IMR-90 (cell line): ENCODE measurements around the gene PRKAG1. TPM values are rescaled to one million over a fixed set of nuclear protein-coding genes. Genes with fewer than 3 reads are reported as not detected.

ENCODE experiments used
- ATAC-seq: fragments of 200-7000 bp; cut with Tn5 transposase; 2 replicates; pipeline ENCODE4 v1.9.1; 2020; ENCODE audit warnings: low read depth, mild to moderate bottlenecking, moderate library complexity
- BruUV-seq: library from RNA; stranded (reverse); fragments of 400-500 nt; replicated peaks from 2 replicates; lab custom pipeline; 2021; lab: Mats Ljungman, UMichigan
- CTCF ChIA-PET: fragments of 300-600 bp; formaldehyde crosslinking; extraction: SDS; loops from one replicate; lab custom pipeline; 2021; ENCODE audit warnings: antibody characterized with exemption; lab: Yijun Ruan, JAX
- POLR2A ChIA-PET: fragments of 300-600 bp; sonication (Branson Sonifier 250); formaldehyde crosslinking; loops from one replicate; lab custom pipeline; 2022; ENCODE audit warnings: antibody characterized with exemption; ENCODE audit not compliant: unreplicated experiment; lab: Charles Lee
- DNase-seq: peaks from one replicate; pipeline ENCODE4 v3.0.0; 2013
- H2AFZ ChIP-seq: replicated peaks from 2 replicates; pipeline ENCODE3; 2013; ENCODE audit warnings: low read length, mild to moderate bottlenecking; ENCODE audit not compliant: poor library complexity
- H2AK5ac ChIP-seq: 2 replicates; pipeline ENCODE4 v1.6.1; 2013; ENCODE audit warnings: low read depth, low read length, inconsistent platforms
- H2AK9ac ChIP-seq: replicated peaks from 2 replicates; pipeline ENCODE3; 2013; ENCODE audit warnings: mild to moderate bottlenecking, low read depth, low read length, moderate library complexity; ENCODE audit not compliant: poor library complexity
- H2BK120ac ChIP-seq: 2 replicates; pipeline ENCODE4 v1.6.1; 2013; ENCODE audit warnings: low read depth, low read length, inconsistent platforms
- H2BK15ac ChIP-seq: 3 replicates; pipeline ENCODE4 v1.6.1; 2013; ENCODE audit warnings: low read depth, low read length, inconsistent platforms
- H2BK20ac ChIP-seq: 2 replicates; pipeline ENCODE4 v1.6.1; 2013; ENCODE audit warnings: low read depth, mild to moderate bottlenecking, inconsistent platforms, low read length, moderate library complexity
- H2BK5ac ChIP-seq: 2 replicates; pipeline ENCODE4 v1.6.1; 2013; ENCODE audit warnings: mild to moderate bottlenecking, low read depth, low read length, inconsistent platforms; ENCODE audit not compliant: poor library complexity, severe bottlenecking
- H3K14ac ChIP-seq: replicated peaks from 2 replicates; pipeline ENCODE4 v1.6.1; 2013; ENCODE audit warnings: low read depth, low read length, inconsistent platforms
- H3K18ac ChIP-seq: 2 replicates; pipeline ENCODE4 v1.6.1; 2013; ENCODE audit warnings: low read depth, low read length, control low read depth
- H3K23ac ChIP-seq: 2 replicates; pipeline ENCODE4 v1.6.1; 2013; ENCODE audit warnings: low read depth, low read length, inconsistent platforms
- H3K27ac ChIP-seq: 2 replicates; pipeline ENCODE4 v1.5.1; 2013; ENCODE audit warnings: mild to moderate bottlenecking, control low read depth, low read length; ENCODE audit not compliant: insufficient read depth
- H3K27me3 ChIP-seq: 2 replicates; pipeline ENCODE4 v1.6.1; 2013; ENCODE audit warnings: low read length; ENCODE audit not compliant: control insufficient read depth, insufficient read depth
- H3K36me3 ChIP-seq: 2 replicates; pipeline ENCODE4 v1.6.1; 2013; ENCODE audit warnings: low read length, mixed read lengths; ENCODE audit not compliant: control insufficient read depth, insufficient read depth
- H3K4ac ChIP-seq: 2 replicates; pipeline ENCODE4 v1.6.1; 2013; ENCODE audit warnings: low read depth, low read length, inconsistent platforms
- H3K4me1 ChIP-seq: 2 replicates; pipeline ENCODE4 v1.6.1; 2013; ENCODE audit warnings: low read length, mixed read lengths; ENCODE audit not compliant: control insufficient read depth, insufficient read depth
- H3K4me2 ChIP-seq: 2 replicates; pipeline ENCODE4 v1.6.1; 2013; ENCODE audit warnings: low read depth, mild to moderate bottlenecking, control low read depth, low read length, moderate library complexity
- H3K4me3 ChIP-seq: 2 replicates; pipeline ENCODE4 v1.5.1; 2013; ENCODE audit warnings: low read depth, mild to moderate bottlenecking, control low read depth, low read length, moderate library complexity; ENCODE audit not compliant: insufficient read depth
- H3K56ac ChIP-seq: 2 replicates; pipeline ENCODE4 v1.6.1; 2013; ENCODE audit warnings: low read length, inconsistent platforms; ENCODE audit not compliant: insufficient read depth; ENCODE audit errors: extremely low read depth
- H3K79me1 ChIP-seq, 2 experiments: 2 replicates each; pipeline ENCODE4 v1.6.1; 2013; ENCODE audit warnings: low read length in 2 of 2, inconsistent platforms in 1 of 2, low read depth in 1 of 2
- H3K9ac ChIP-seq: 2 replicates; pipeline ENCODE4 v1.6.1; 2013; ENCODE audit warnings: low read depth, low read length, control low read depth
- H3K9me1 ChIP-seq: 2 replicates; pipeline ENCODE4 v1.6.1; 2013; ENCODE audit warnings: low read length, inconsistent platforms; ENCODE audit not compliant: insufficient read depth
- H3K9me3 ChIP-seq: 2 replicates; pipeline ENCODE4 v1.6.1; 2013; ENCODE audit warnings: low read length; ENCODE audit not compliant: control insufficient read depth, insufficient read depth
- H4K20me1 ChIP-seq: 2 replicates; pipeline ENCODE4 v1.6.1; 2013; ENCODE audit warnings: low read length, inconsistent platforms; ENCODE audit not compliant: insufficient read depth
- H4K5ac ChIP-seq: 2 replicates; pipeline ENCODE4 v1.6.1; 2013; ENCODE audit warnings: mild to moderate bottlenecking, low read depth, low read length, control low read depth
- H4K8ac ChIP-seq, 2 experiments: 2 replicates each; pipeline ENCODE4 v1.6.1; 2013; ENCODE audit warnings: low read depth in 2 of 2, low read length in 2 of 2, control low read depth in 1 of 2, inconsistent platforms in 1 of 2
- H4K91ac ChIP-seq: 2 replicates; pipeline ENCODE4 v1.6.1; 2013; ENCODE audit warnings: low read depth, low read length, inconsistent platforms; ENCODE audit not compliant: insufficient read depth
- BHLHE40 ChIP-seq: fragments of 150-350 bp; IDR thresholded peaks from 2 replicates; pipeline ENCODE4 v1.6.1; 2016; ENCODE audit warnings: mild to moderate bottlenecking, low read depth, low read length
- CEBPB ChIP-seq: IDR thresholded peaks from 2 replicates; pipeline ENCODE4 v1.6.1; 2012; ENCODE audit warnings: low read depth, low read length, improper control_type of control experiment
- CTCF ChIP-seq: conservative IDR thresholded peaks from 2 replicates; pipeline ENCODE4 v1.5.1; 2012; ENCODE audit warnings: mild to moderate bottlenecking, low read depth, low read length, improper control_type of control experiment
- ELK1 ChIP-seq: fragments of 150-350 bp; IDR thresholded peaks from 2 replicates; pipeline ENCODE4 v1.6.1; 2016; ENCODE audit warnings: low read depth, mild to moderate bottlenecking, low read length, moderate library complexity, borderline replicate concordance
- MAFK ChIP-seq: IDR thresholded peaks from 2 replicates; pipeline ENCODE4 v1.6.1; 2012; ENCODE audit warnings: low read depth, low read length, improper control_type of control experiment
- MXI1 ChIP-seq: IDR thresholded peaks from 2 replicates; pipeline ENCODE4 v1.6.1; 2012; ENCODE audit warnings: low read depth, mild to moderate bottlenecking, low read length, moderate library complexity, borderline replicate concordance
- NFE2L2 ChIP-seq: fragments of 150-350 bp; IDR thresholded peaks from 2 replicates; pipeline ENCODE4 v1.6.1; 2016; ENCODE audit warnings: low read depth, mild to moderate bottlenecking, low read length
- POLR2A ChIP-seq: IDR thresholded peaks from 2 replicates; pipeline ENCODE4 v1.6.1; 2012; ENCODE audit warnings: mild to moderate bottlenecking, low read depth, low read length
- RAD21 ChIP-seq: IDR thresholded peaks from 2 replicates; pipeline ENCODE4 v1.6.1; 2012; ENCODE audit warnings: low read length, improper control_type of control experiment
- RCOR1 ChIP-seq: IDR thresholded peaks from 2 replicates; pipeline ENCODE4 v1.6.1; 2012; ENCODE audit warnings: mild to moderate bottlenecking, low read length, improper control_type of control experiment; ENCODE audit not compliant: insufficient replicate concordance
- RFX5 ChIP-seq: IDR thresholded peaks from 2 replicates; pipeline ENCODE4 v1.8.0; 2012; ENCODE audit warnings: low read depth, mild to moderate bottlenecking, low read length, moderate library complexity
- USF2 ChIP-seq: fragments of 150-350 bp; IDR thresholded peaks from 2 replicates; pipeline ENCODE4 v1.6.1; 2017; ENCODE audit warnings: mild to moderate bottlenecking, antibody characterized with exemption, low read length, low read depth
- WGBS, 2 experiments: methylation state at CpG; one replicate each; pipeline versions ENCODE4 v1.1.5 to v1.1.7; 2013; ENCODE audit warnings: missing lambda C conversion rate in 2 of 2; ENCODE audit not compliant: insufficient read length in 1 of 2; ENCODE audit errors: extremely low coverage in 2 of 2; 5-methylcytosine and 5-hydroxymethylcytosine counted together
- dilution Hi-C: fragments of 300-500 bp; cut with HindIII; formaldehyde crosslinking; loops from one replicate; pipeline ENCODE4 v1.14.3; 2018; ENCODE audit warnings: low sequenced_read_pairs; ENCODE audit not compliant: unreplicated experiment
- in situ Hi-C: fragments of 300-500 bp; cut with MboI; formaldehyde crosslinking; loops from 3 replicates; pipeline ENCODE4 v1.14.3; 2019; ENCODE audit warnings: low sequenced_read_pairs, inconsistent platforms, mixed read lengths
- intact Hi-C: fragments of 100-400 bp; cut with micrococcal nuclease; formaldehyde crosslinking; loops from 2 replicates; pipeline ENCODE4 v1.10.0; 2022
- polyA plus RNA-seq, 3 experiments: library from polyadenylated mRNA; depleted of rRNA; stranded (reverse); fragments of >200 nt; gene quantifications; 2 replicates each; pipeline ENCODE4 v1.2.3, GENCODE V29; 2012; ENCODE audit warnings: low replicate concordance in 1 of 3
- total RNA-seq: library from RNA; depleted of rRNA; stranded (reverse); fragments of >200 nt; gene quantifications from 2 replicates; pipeline ENCODE4 v1.2.3, GENCODE V29; 2012

Gene PRKAG1
- total and polyA plus RNA-seq, 2 of the 4 experiments (the other 2 are of a cell fraction) = 81.1 to 106 TPM

- Histone ChIP-seq H2AFZ (peak overlapping the region; percentile 28), H3K27me3 (peaks cover 75% of the 10 kb centered on the region), H3K9me1 (peaks cover 9% of the 10 kb centered on the region), H3K23ac (no peak overlapping the region), H2BK20ac (no peak overlapping the region), H2BK15ac (no peak overlapping the region), H2AK5ac (0 out of 2 replicates have a peak overlapping the region, but pooled peaks have one; percentile 3), H3K18ac (no peak overlapping the region), H3K27ac (no peak overlapping the region), H4K20me1 (no peaks in the 10 kb centered on the region; the same call in none of the 2 replicates), H3K56ac (no peak overlapping the region), H3K14ac (no peak overlapping the region), H2BK120ac (no peak overlapping the region), H3K4ac (no peak overlapping the region), H4K8ac (no peak overlapping the region), H3K9me3 (no peaks in the 10 kb centered on the region), H3K36me3 (no peaks in the 10 kb centered on the region), H4K5ac (no peak overlapping the region), H3K9ac (no peak overlapping the region), H4K91ac (no peak overlapping the region), H2BK5ac (no peak overlapping the region), H3K4me3 (no peak overlapping the region), H3K79me1 (no peaks in the 10 kb centered on the region), H2AK9ac (no peak overlapping the region), H3K4me1 (peaks cover 14% of the 10 kb centered on the region), H3K4me2 (no peak overlapping the region)
- POLR2A ChIA-PET = no interaction called here
- DNase-seq = peak; percentile 41
- no TSS peak for BruUV-seq
- intact Hi-C loops (no loop called here), in situ Hi-C loops (no loop called here), dilution Hi-C loops (no loop called here)
- 11% methylated on average over 14 of the region's 23 CpGs; no CpG with 5 or more reads in 1 of the 2 experiments for WGBS, 2 experiments
- CTCF ChIA-PET = no interaction called here
- TF ChIP-seq NFE2L2 (no peak), CEBPB (no peak), RCOR1 (no peak), MAFK (no peak), RAD21 (peak; percentile 33), ELK1 (no peak), CTCF (peak; percentile 14; the same call in 1 of the 2 replicates), MXI1 (no peak), RFX5 (no peak), USF2 (no peak), POLR2A (no peak), BHLHE40 (peak; percentile 16; the same call in 1 of the 2 replicates)
- no peak for ATAC-seq
Observed at GRCh38 chr12:48972213-48972951, 46.2 kb downstream of the PRKAG1 start.
